Esophagus squamous epithelium (tissue), 5 donors: ENCODE data around the gene MBD3L3. TPM values are rescaled to one million over a fixed set of nuclear protein-coding genes. Genes with fewer than 3 reads are reported as not detected.
"Not testable (repeated sequence)": the region's sequence is repeated elsewhere in the genome, so short reads cannot be mapped to it uniquely, and the experiment has no call there.

Experiments
- DNase-seq: peaks from one replicate; lab custom pipeline; 2025; lab: John Stamatoyannopoulos, UW
- H3K27ac ChIP-seq, 4 donors: fragments of 200-600 bp; sonication (generic); one replicate each; pipeline ENCODE4 v1.5.1; 2016 to 2019; ENCODE audit warnings: mild to moderate bottlenecking in 1 of 4
- H3K27me3 ChIP-seq, 4 donors: fragments of 200-600 bp; sonication (generic); 1 replicate in 3 of 4; 2 replicates in 1 of 4; pipeline versions ENCODE4 v1.5.1 to v1.6.0; 2017 to 2021; ENCODE audit warnings: antibody characterized with exemption in 1 of 4
- H3K36me3 ChIP-seq, 3 donors: fragments of 200-600 bp; sonication (generic); one replicate each; pipeline ENCODE4 v1.5.1; 2016 to 2019
- H3K4me1 ChIP-seq, 3 donors: fragments of 200-600 bp; sonication (generic); one replicate each; pipeline ENCODE4 v1.5.1; 2017 to 2019
- H3K4me3 ChIP-seq, 4 donors: fragments of 200-600 bp; sonication (generic); 1 replicate in 3 of 4; 2 replicates in 1 of 4; pipeline ENCODE4 v1.5.1; 2016 to 2019; ENCODE audit warnings: mild to moderate bottlenecking in 2 of 4, moderate library complexity in 1 of 4
- H3K9me3 ChIP-seq, 3 donors: fragments of 200-600 bp; sonication (generic); one replicate each; pipeline ENCODE4 v1.5.1; 2016 to 2019
- CTCF ChIP-seq, 6 experiments: fragments of 450-650 bp in 4 of 6; fragments of 200-600 bp in 2 of 6; sonication (generic) in 2 of 6; IDR thresholded peaks; one replicate each; pipeline ENCODE4 v1.5.1; 2016 to 2019; ENCODE audit warnings: antibody characterized with exemption in 6 of 6, mild to moderate bottlenecking in 4 of 6, moderate library complexity in 4 of 6
- POLR2A ChIP-seq, 4 donors: fragments of 450-650 bp; IDR thresholded peaks; one replicate each; pipeline ENCODE4 v1.6.1; 2017; ENCODE audit warnings: antibody characterized with exemption in 4 of 4, mild to moderate bottlenecking in 4 of 4, moderate library complexity in 3 of 4
- WGBS, 2 donors: methylation state at CpG; one replicate each; pipeline ENCODE4 v1.1.5; 2018; 5-methylcytosine and 5-hydroxymethylcytosine counted together
- intact Hi-C: fragments of 100-400 bp; cut with DNase I; formaldehyde crosslinking; loops from one replicate; pipeline ENCODE4 v1.15.0; 2022
- total RNA-seq, 4 donors: library from RNA; depleted of rRNA; stranded (reverse); fragments of >200 nt; gene quantifications; one replicate each; pipeline ENCODE4 v1.1.0, GENCODE V29; 2016
- donor health status: DM: yes; HTN: yes; CAD: no.

The MBD3L3 gene
- total RNA-seq, 4 donors from 2014 or later = not detected

GRCh38 chr19:7030278-7030677, 28.2 kb downstream of the MBD3L3 start, which contains the start of gene MBD3L5:
Gene MBD3L5 (plus strand): TSS chr19:7030578. CDS start chr19:7030612, 34 bp downstream.
- intact Hi-C loops, H3K27ac ChIP-seq, H3K4me1 ChIP-seq, H3K4me3 ChIP-seq, H3K9me3 ChIP-seq, DNase-seq, H3K36me3 ChIP-seq, H3K27me3 ChIP-seq: not testable (repeated sequence)
- WGBS, 2 donors = no CpG with 5 or more reads among the region's 9 CpGs

- H3K4me3 ChIP-seq, H3K9me3 ChIP-seq, H3K27ac ChIP-seq, H3K4me1 ChIP-seq, intact Hi-C loops, H3K36me3 ChIP-seq, DNase-seq, H3K27me3 ChIP-seq: not testable (repeated sequence)
- no CpG with 5 or more reads among the region's 1 CpG for WGBS, 2 donors
Observed at GRCh38 chr19:7028790-7029189, 29.7 kb downstream of the MBD3L3 start.

GRCh38 chr19:7021331-7021730, 37.1 kb downstream of the MBD3L3 start, which contains the start of gene MBD3L2B:
Gene MBD3L2B (minus strand): TSS chr19:7021431. CDS start chr19:7021397, 34 bp downstream.
- intact Hi-C loops, H3K4me1 ChIP-seq, H3K27me3 ChIP-seq, H3K9me3 ChIP-seq, H3K36me3 ChIP-seq, DNase-seq, H3K27ac ChIP-seq, H3K4me3 ChIP-seq: not testable (repeated sequence)
- WGBS, 2 donors = no CpG with 5 or more reads among the region's 6 CpGs

- H3K36me3 ChIP-seq = no peaks in the 10 kb centered on the region
- no peaks in the 10 kb centered on the region for H3K9me3 ChIP-seq
- no peak overlapping the region for H3K27ac ChIP-seq
- no peak for DNase-seq
- 66 to 70% methylated on average over 4 to 6 of the region's 6 CpGs for WGBS, 2 donors
- TF ChIP-seq CTCF (IDR thresholded peaks at IDR 0.05) (no peak), POLR2A (IDR thresholded peaks at IDR 0.05) (no peak)
- no peak overlapping the region for H3K4me3 ChIP-seq
- intact Hi-C loops = no loop called here
- H3K4me1 ChIP-seq = no peaks in the 10 kb centered on the region
- H3K27me3 ChIP-seq = peaks cover 0 to 5% (median 0%) of the 10 kb centered on the region in 4 donors
Observed at GRCh38 chr19:7018828-7019227, 39.6 kb downstream of the MBD3L3 start.

GRCh38 chr19:7013678-7014077, 44.8 kb downstream of the MBD3L3 start:
- no peak overlapping the region for H3K4me3 ChIP-seq
- H3K9me3 ChIP-seq = no peaks in the 10 kb centered on the region
- TF ChIP-seq POLR2A (IDR thresholded peaks at IDR 0.05) (no peak), CTCF (IDR thresholded peaks at IDR 0.05) (no peak)
- H3K27me3 ChIP-seq = peaks cover 0 to 5% (median 0%) of the 10 kb centered on the region in 4 donors
- DNase-seq = no peak
- no peak overlapping the region for H3K27ac ChIP-seq
- no peaks in the 10 kb centered on the region for H3K4me1 ChIP-seq
- WGBS, 2 donors = 47 to 57% methylated on average over 4 of the region's 4 CpGs
- intact Hi-C loops = no loop called here
- H3K36me3 ChIP-seq = no peaks in the 10 kb centered on the region

GRCh38 chr19:7010722-7011593, 47.5 kb downstream of the MBD3L3 start:
- Histone ChIP-seq H3K27me3 (peaks cover 0 to under 1% (median 0%) of the 10 kb centered on the region in 4 donors), H3K4me1 (no peaks in the 10 kb centered on the region), H3K4me3 (no peak overlapping the region), H3K9me3 (no peaks in the 10 kb centered on the region), H3K36me3 (no peaks in the 10 kb centered on the region), H3K27ac (no peak overlapping the region)
- intact Hi-C loops = no loop called here
- TF ChIP-seq POLR2A (IDR thresholded peaks at IDR 0.05) (no peak), CTCF (IDR thresholded peaks at IDR 0.05) (no peak)
- 75 to 90% methylated on average over 10 to 11 of the region's 12 CpGs for WGBS, 2 donors
- DNase-seq = no peak
